D721Med (cell line): ENCODE measurements around the gene KCNJ3.

Source experiments
- DNase-seq: peaks from one replicate; pipeline ENCODE4 v3.0.0; 2011; ENCODE audit warnings: low spot score; ENCODE audit not compliant: insufficient read length
- FAIRE-seq: peaks from 2 replicates; lab custom pipeline; 2011; peaks lifted over from hg19 to GRCh38; lab: Jason Lieb, UNC
- CTCF ChIP-seq: IDR thresholded peaks from 2 replicates; pipeline ENCODE4 v1.5.1; 2012; ENCODE audit warnings: mild to moderate bottlenecking, control low read depth; ENCODE audit not compliant: insufficient read depth; ENCODE audit errors: missing control alignments

Gene KCNJ3

GRCh38 chr2:154794406-154794805 lies 95.9 kb downstream of the KCNJ3 start:
- TF ChIP-seq CTCF: no peak
- FAIRE-seq: no peak
- DNase-seq: no peak

GRCh38 chr2:154795651-154796050 lies 97.2 kb downstream of the KCNJ3 start:
- no peak for TF ChIP-seq CTCF
- FAIRE-seq: no peak
- DNase-seq: no peak

- DNase-seq (no peak), FAIRE-seq (peak; percentile 51)
- no peak for TF ChIP-seq CTCF
Measured at GRCh38 chr2:154804451-154804850, 106.0 kb downstream of the KCNJ3 start.

GRCh38 chr2:154813636-154814035 lies 115.1 kb downstream of the KCNJ3 start:
- no peak for FAIRE-seq
- no peak for TF ChIP-seq CTCF
- DNase-seq: no peak

- no peak for TF ChIP-seq CTCF
- no peak for DNase-seq
- no peak for FAIRE-seq
Measured at GRCh38 chr2:154814856-154815255, 116.4 kb downstream of the KCNJ3 start.

- FAIRE-seq (no peak), DNase-seq (no peak)
- TF ChIP-seq CTCF: no peak
Measured at GRCh38 chr2:154825358-154825757, 126.9 kb downstream of the KCNJ3 start.

GRCh38 chr2:154826827-154827226 lies 128.3 kb downstream of the KCNJ3 start:
- no peak for TF ChIP-seq CTCF
- FAIRE-seq: no peak

More at GRCh38 chr2:154826827-154827226, 128.3 kb downstream of the KCNJ3 start:
- DNase-seq: no peak
